ENCODE data around the gene CABP1. TPM values are rescaled to one million over a fixed set of nuclear protein-coding genes. Genes with fewer than 3 reads are reported as not detected.

The CABP1 gene
- total and polyA plus RNA-seq, 10 of the 15 experiments (the other 5 are each of a cell fraction or from before 2014, with no cell fraction given) = 0.16 to 2.4 (median 0.80) TPM; not detected in 2

GRCh38 chr12:120705618-120706017, 65.2 kb downstream of the CABP1 start:
- Histone ChIP-seq H3K9me3 (replicated peaks; ENCODE audit: control insufficient read depth, insufficient read depth, low read length) (no peaks in the 10 kb centered on the region), H2AFZ (ENCODE audit: control insufficient read depth, low read depth, low read length) (no peak overlapping the region), H3K4me1 (ENCODE audit: control insufficient read depth, insufficient read depth, low read length) (peaks cover 5% of the 10 kb centered on the region), H4K20me1 (ENCODE audit: control insufficient read depth, insufficient read depth) (no peaks in the 10 kb centered on the region), H3K79me2 (ENCODE audit: control insufficient read depth, insufficient read depth, low read length) (peaks cover 3% of the 10 kb centered on the region), H3K27ac (ENCODE audit: control insufficient read depth, insufficient read depth) (no peak overlapping the region), H3K4me2 (ENCODE audit: control insufficient read depth, insufficient read depth) (no peak overlapping the region), H3K9ac (ENCODE audit: control insufficient read depth, insufficient read depth, low read length) (no peak overlapping the region), H3K4me3 (no peak overlapping the region), H3K27me3 (replicated peaks in 1 of 2; ENCODE audit: control insufficient read depth in 2 of 2, insufficient read depth in 2 of 2, low read length in 1 of 2) (no peaks in the 10 kb centered on the region), H3K36me3 (ENCODE audit: control insufficient read depth in 2 of 2, insufficient read depth in 2 of 2, low read length in 1 of 2) (peaks cover 9 to 14% of the 10 kb centered on the region in 2 experiments)
- ChIA-PET RAD21 (ENCODE audit: unreplicated experiment) (no interaction called here), CTCF (interaction anchor here (0.6 to 4.3 kb wide), 4 partner anchors 14 to 213 kb away, joined by 3 to 18 read pairs (median 6); no protein-coding TSS in a partner anchor), POLR2A (interaction anchor here (0.6 to 1.0 kb wide), 2 partner anchors 14 to 66 kb away, joined by 3 read pairs; no protein-coding TSS in a partner anchor), SMC1A (ENCODE audit: uncharacterized antibody, unreplicated experiment) (interaction anchor here (0.8 kb wide), 1 partner anchor 57 kb away, joined by 3 read pairs; no protein-coding TSS in a partner anchor)
- TF ChIP-seq SKIL (IDR thresholded peaks at IDR 0.05; ENCODE audit: low read depth, poor library complexity, severe bottlenecking) (no peak), ZNF24 (IDR thresholded peaks at IDR 0.05) (no peak), IKZF2 (IDR thresholded peaks at IDR 0.05) (no peak), ZBTB4 (CRISPR knock-in tag; IDR thresholded peaks at IDR 0.05) (no peak), HCFC1 (IDR thresholded peaks at IDR 0.05; ENCODE audit: low read length) (no peak), KDM1A (IDR thresholded peaks at IDR 0.05; ENCODE audit: borderline replicate concordance) (no peak), RELA (IDR thresholded peaks at IDR 0.05; ENCODE audit: borderline replicate concordance, partially characterized antibody) (no peak), ZNF207 (IDR thresholded peaks at IDR 0.05; ENCODE audit: borderline replicate concordance) (no peak), ZZZ3 (IDR thresholded peaks at IDR 0.05; ENCODE audit: control insufficient read depth, insufficient read length, low read depth) (no peak), EZH2 (IDR thresholded peaks at IDR 0.05; ENCODE audit: borderline replicate concordance, control insufficient read depth, low read depth, low read length) (no peak)
- TF ChIP-seq, protein P1, sequence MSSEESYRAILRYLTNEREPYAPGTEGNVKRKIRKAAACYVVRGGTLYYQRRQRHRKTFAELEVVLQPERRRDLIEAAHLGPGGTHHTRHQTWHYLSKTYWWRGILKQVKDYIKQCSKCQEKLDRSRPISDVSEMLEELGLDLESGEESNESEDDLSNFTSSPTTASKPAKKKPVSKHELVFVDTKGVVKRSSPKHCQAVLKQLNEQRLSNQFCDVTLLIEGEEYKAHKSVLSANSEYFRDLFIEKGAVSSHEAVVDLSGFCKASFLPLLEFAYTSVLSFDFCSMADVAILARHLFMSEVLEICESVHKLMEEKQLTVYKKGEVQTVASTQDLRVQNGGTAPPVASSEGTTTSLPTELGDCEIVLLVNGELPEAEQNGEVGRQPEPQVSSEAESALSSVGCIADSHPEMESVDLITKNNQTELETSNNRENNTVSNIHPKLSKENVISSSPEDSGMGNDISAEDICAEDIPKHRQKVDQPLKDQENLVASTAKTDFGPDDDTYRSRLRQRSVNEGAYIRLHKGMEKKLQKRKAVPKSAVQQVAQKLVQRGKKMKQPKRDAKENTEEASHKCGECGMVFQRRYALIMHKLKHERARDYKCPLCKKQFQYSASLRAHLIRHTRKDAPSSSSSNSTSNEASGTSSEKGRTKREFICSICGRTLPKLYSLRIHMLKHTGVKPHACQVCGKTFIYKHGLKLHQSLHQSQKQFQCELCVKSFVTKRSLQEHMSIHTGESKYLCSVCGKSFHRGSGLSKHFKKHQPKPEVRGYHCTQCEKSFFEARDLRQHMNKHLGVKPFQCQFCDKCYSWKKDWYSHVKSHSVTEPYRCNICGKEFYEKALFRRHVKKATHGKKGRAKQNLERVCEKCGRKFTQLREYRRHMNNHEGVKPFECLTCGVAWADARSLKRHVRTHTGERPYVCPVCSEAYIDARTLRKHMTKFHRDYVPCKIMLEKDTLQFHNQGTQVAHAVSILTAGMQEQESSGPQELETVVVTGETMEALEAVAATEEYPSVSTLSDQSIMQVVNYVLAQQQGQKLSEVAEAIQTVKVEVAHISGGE (CRISPR knock-in tag; IDR thresholded peaks at IDR 0.05) = no peak
- TF ChIP-seq, protein P2, sequence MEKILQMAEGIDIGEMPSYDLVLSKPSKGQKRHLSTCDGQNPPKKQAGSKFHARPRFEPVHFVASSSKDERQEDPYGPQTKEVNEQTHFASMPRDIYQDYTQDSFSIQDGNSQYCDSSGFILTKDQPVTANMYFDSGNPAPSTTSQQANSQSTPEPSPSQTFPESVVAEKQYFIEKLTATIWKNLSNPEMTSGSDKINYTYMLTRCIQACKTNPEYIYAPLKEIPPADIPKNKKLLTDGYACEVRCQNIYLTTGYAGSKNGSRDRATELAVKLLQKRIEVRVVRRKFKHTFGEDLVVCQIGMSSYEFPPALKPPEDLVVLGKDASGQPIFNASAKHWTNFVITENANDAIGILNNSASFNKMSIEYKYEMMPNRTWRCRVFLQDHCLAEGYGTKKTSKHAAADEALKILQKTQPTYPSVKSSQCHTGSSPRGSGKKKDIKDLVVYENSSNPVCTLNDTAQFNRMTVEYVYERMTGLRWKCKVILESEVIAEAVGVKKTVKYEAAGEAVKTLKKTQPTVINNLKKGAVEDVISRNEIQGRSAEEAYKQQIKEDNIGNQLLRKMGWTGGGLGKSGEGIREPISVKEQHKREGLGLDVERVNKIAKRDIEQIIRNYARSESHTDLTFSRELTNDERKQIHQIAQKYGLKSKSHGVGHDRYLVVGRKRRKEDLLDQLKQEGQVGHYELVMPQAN (conservative IDR thresholded peaks at IDR 0.05) = no peak
- ATAC-seq = no peak
- intact Hi-C loops (cut with micrococcal nuclease; ENCODE audit: unreplicated experiment) = no loop called here
- FAIRE-seq = no peak
- no TSS peak for BruUV-seq (replicated peaks)
- 100% methylated on average over 1 of the region's 1 CpG for WGBS (ENCODE audit: insufficient coverage, insufficient replicate concordance, low lambda C conversion rate, missing lambda C conversion rate)
- in situ Hi-C loops (cut with MboI) = no loop called here
- DNase-seq (ENCODE audit: low read depth, low spot score) = no peak
